PC-3 (cell line): Measurements from ENCODE around the gene BUB1. TPM values are rescaled to one million over a fixed set of nuclear protein-coding genes. Genes with fewer than 3 reads are reported as not detected.

Experiments
- ATAC-seq: fragments of 200-7000 bp; cut with Tn5 transposase; 2 replicates; pipeline ENCODE4 v1.9.1; 2020; ENCODE audit warnings: mild to moderate bottlenecking, moderate library complexity
- BruUV-seq: library from RNA; stranded (reverse); fragments of 400-500 nt; replicated peaks from 2 replicates; lab custom pipeline; 2021; lab: Mats Ljungman, UMichigan
- CTCF ChIA-PET: fragments of 300-600 bp; sonication (Branson Sonifier 250); formaldehyde crosslinking; loops from one replicate; lab custom pipeline; 2022; ENCODE audit warnings: antibody characterized with exemption; lab: Charles Lee
- POLR2A ChIA-PET: fragments of 300-600 bp; sonication (Branson Sonifier 250); formaldehyde crosslinking; loops from one replicate; lab custom pipeline; 2022; ENCODE audit warnings: antibody characterized with exemption; ENCODE audit not compliant: unreplicated experiment; lab: Charles Lee
- DNase-seq: peaks from one replicate; pipeline ENCODE4 v3.0.0-alpha.2; 2015
- H2AFZ ChIP-seq: fragments of 300-600 bp; sonication (generic); 2 replicates; pipeline ENCODE4 v1.6.0; 2016; ENCODE audit warnings: antibody characterized with exemption, low read length
- H3F3A ChIP-seq: fragments of 300-600 bp; sonication (generic); one replicate; pipeline ENCODE4 v1.6.0; 2017; ENCODE audit warnings: antibody characterized with exemption, low read length, control low read depth, mild to moderate bottlenecking; ENCODE audit not compliant: unreplicated experiment
- H3K27ac ChIP-seq: fragments of 300-600 bp; sonication (generic); 2 replicates; pipeline ENCODE4 v1.5.1; 2016; ENCODE audit warnings: mild to moderate bottlenecking, low read length
- H3K27me3 ChIP-seq: fragments of 300-600 bp; sonication (generic); 2 replicates; pipeline ENCODE4 v1.6.1; 2016; ENCODE audit warnings: low read length, mixed read lengths
- H3K36me3 ChIP-seq: fragments of 300-600 bp; sonication (generic); 2 replicates; pipeline ENCODE4 v1.6.1; 2016; ENCODE audit warnings: low read depth, mixed run types, low read length, mixed read lengths
- H3K4me1 ChIP-seq: fragments of 300-600 bp; sonication (generic); 2 replicates; pipeline ENCODE4 v1.5.1; 2016; ENCODE audit warnings: low read length; ENCODE audit not compliant: insufficient read depth
- H3K4me2 ChIP-seq: fragments of 300-600 bp; sonication (generic); 2 replicates; pipeline ENCODE4 v1.6.0; 2016; ENCODE audit warnings: low read length
- H3K4me3 ChIP-seq: fragments of 300-600 bp; sonication (generic); 2 replicates; pipeline ENCODE4 v1.5.1; 2016; ENCODE audit warnings: mild to moderate bottlenecking, low read length, mixed read lengths
- H3K79me2 ChIP-seq: fragments of 300-600 bp; sonication (generic); 2 replicates; pipeline ENCODE4 v1.6.1; 2017; ENCODE audit warnings: low read length, mixed read lengths
- H3K9ac ChIP-seq: fragments of 300-600 bp; sonication (generic); 2 replicates; pipeline ENCODE4 v1.6.0; 2016; ENCODE audit warnings: mild to moderate bottlenecking, low read length
- H3K9me2 ChIP-seq: fragments of 300-600 bp; sonication (generic); replicated peaks from 2 replicates; pipeline ENCODE4 v1.6.1; 2016; ENCODE audit warnings: mixed run types, low read length, mixed read lengths
- H3K9me3 ChIP-seq: fragments of 300-600 bp; sonication (generic); 2 replicates; pipeline ENCODE4 v1.6.1; 2016; ENCODE audit warnings: low read length, mixed read lengths
- H4K20me1 ChIP-seq: fragments of 300-600 bp; sonication (generic); 2 replicates; pipeline ENCODE4 v1.6.1; 2016; ENCODE audit warnings: low read length, mixed read lengths
- CTCF ChIP-seq: fragments of 300-600 bp; sonication (generic); conservative IDR thresholded peaks from 2 replicates; pipeline ENCODE4 v1.5.1; 2017; ENCODE audit warnings: antibody characterized with exemption, low read depth, mild to moderate bottlenecking, low read length
- EZH2 ChIP-seq: fragments of 300-600 bp; sonication (generic); IDR thresholded peaks from one replicate; pipeline ENCODE4 v1.6.1; 2017; ENCODE audit warnings: antibody characterized with exemption, mild to moderate bottlenecking, low read length; ENCODE audit not compliant: unreplicated experiment
- EZH2phosphoT487 ChIP-seq: fragments of 300-600 bp; sonication (generic); IDR thresholded peaks from 2 replicates; pipeline ENCODE4 v1.6.1; 2018; ENCODE audit warnings: mild to moderate bottlenecking, antibody characterized with exemption, low read length, borderline replicate concordance
- intact Hi-C: fragments of 100-400 bp; cut with micrococcal nuclease; formaldehyde crosslinking; loops from 2 replicates; pipeline ENCODE4 v1.9.0; 2023
- total RNA-seq: library from RNA; depleted of rRNA; stranded (reverse); fragments of >200 nt; gene quantifications from 2 replicates; pipeline ENCODE4 v1.2.3, GENCODE V29; 2014

BUB1 gene
- total RNA-seq, 1 experiment from 2014 or later = 89.8 TPM

- no peak overlapping the region for H3K9ac ChIP-seq
- TF ChIP-seq EZH2phosphoT487 (no peak), EZH2 (no peak), CTCF (no peak)
- no peak overlapping the region for H3K27ac ChIP-seq
- H3K36me3 ChIP-seq = no peaks in the 10 kb centered on the region
- no peaks in the 10 kb centered on the region for H3K9me3 ChIP-seq
- H3K4me1 ChIP-seq = peaks cover 19% of the 10 kb centered on the region; the same call in 1 of the 2 replicates
- DNase-seq (no peak), ATAC-seq (no peak)
- H3K79me2 ChIP-seq = no peaks in the 10 kb centered on the region
- ChIA-PET CTCF (no interaction called here), POLR2A (interaction anchor here (0.7 kb wide), 1 partner anchor 10 kb away, joined by 3 read pairs; no protein-coding TSS in a partner anchor)
- intact Hi-C loops = no loop called here
- H3K27me3 ChIP-seq = no peaks in the 10 kb centered on the region
- no TSS peak for BruUV-seq
- H2AFZ ChIP-seq = no peak overlapping the region
- no peaks in the 10 kb centered on the region for H3K9me2 ChIP-seq
- H4K20me1 ChIP-seq = no peaks in the 10 kb centered on the region
- no peaks in the 10 kb centered on the region for H3F3A ChIP-seq
- H3K4me2 ChIP-seq = no peak overlapping the region
- H3K4me3 ChIP-seq = no peak overlapping the region
Measured at GRCh38 chr2:110717734-110718133, 39.9 kb upstream of the BUB1 start.

- Histone ChIP-seq H2AFZ (no peak overlapping the region), H3K79me2 (no peaks in the 10 kb centered on the region), H3K9me2 (no peaks in the 10 kb centered on the region), H3F3A (no peaks in the 10 kb centered on the region), H3K9me3 (no peaks in the 10 kb centered on the region), H3K9ac (no peak overlapping the region), H3K4me2 (no peak overlapping the region), H3K27me3 (no peaks in the 10 kb centered on the region), H3K4me3 (no peak overlapping the region), H3K27ac (no peak overlapping the region), H3K36me3 (no peaks in the 10 kb centered on the region), H4K20me1 (no peaks in the 10 kb centered on the region), H3K4me1 (peaks cover 19% of the 10 kb centered on the region; the same call in 1 of the 2 replicates)
- ATAC-seq (no peak), DNase-seq (no peak)
- intact Hi-C loops = no loop called here
- TF ChIP-seq EZH2phosphoT487 (no peak), EZH2 (no peak), CTCF (no peak)
- POLR2A ChIA-PET = interaction anchor here (0.7 kb wide), 1 partner anchor 10 kb away, joined by 3 read pairs; no protein-coding TSS in a partner anchor
- no TSS peak for BruUV-seq
- CTCF ChIA-PET = no interaction called here
Measured at GRCh38 chr2:110716959-110717645, 39.2 kb upstream of the BUB1 start.
